Loucy (cell line): ENCODE results near the gene RPL9.

Source experiments
- EZH2phosphoT487 ChIP-seq: fragments of 200-600 bp; IDR thresholded peaks from 2 replicates; pipeline ENCODE4 v1.6.1; 2018; ENCODE audit warnings: antibody characterized with exemption, mild to moderate bottlenecking, moderate library complexity, borderline replicate concordance
- TF ChIP-seq, protein P1 (sequence below): fragments of 200-600 bp; sonication (generic); conservative IDR thresholded peaks from 2 replicates; pipeline ENCODE4 v1.5.1; 2014; ENCODE audit warnings: mild to moderate bottlenecking, antibody characterized with exemption, low read length

DNA sequence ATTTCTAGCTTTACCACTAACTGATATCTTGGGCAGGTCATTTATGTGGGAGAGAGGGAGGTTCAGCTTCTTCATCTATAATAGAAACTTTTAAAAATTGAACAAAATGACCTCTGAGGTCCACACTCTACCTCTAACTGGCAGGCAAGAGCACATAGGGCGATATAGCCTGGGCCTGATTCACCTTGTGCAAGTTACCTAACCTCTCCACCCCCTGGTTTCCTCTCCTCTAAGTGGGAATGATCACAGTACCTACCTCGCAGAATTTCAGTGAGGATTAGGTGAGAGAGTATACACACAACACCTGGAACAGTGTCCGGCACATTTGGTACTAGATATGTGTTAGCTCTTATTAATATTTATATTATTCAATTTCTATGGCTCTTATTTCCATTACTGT lies 36.5 kb downstream of the RPL9 start:
- TF ChIP-seq, protein P1, sequence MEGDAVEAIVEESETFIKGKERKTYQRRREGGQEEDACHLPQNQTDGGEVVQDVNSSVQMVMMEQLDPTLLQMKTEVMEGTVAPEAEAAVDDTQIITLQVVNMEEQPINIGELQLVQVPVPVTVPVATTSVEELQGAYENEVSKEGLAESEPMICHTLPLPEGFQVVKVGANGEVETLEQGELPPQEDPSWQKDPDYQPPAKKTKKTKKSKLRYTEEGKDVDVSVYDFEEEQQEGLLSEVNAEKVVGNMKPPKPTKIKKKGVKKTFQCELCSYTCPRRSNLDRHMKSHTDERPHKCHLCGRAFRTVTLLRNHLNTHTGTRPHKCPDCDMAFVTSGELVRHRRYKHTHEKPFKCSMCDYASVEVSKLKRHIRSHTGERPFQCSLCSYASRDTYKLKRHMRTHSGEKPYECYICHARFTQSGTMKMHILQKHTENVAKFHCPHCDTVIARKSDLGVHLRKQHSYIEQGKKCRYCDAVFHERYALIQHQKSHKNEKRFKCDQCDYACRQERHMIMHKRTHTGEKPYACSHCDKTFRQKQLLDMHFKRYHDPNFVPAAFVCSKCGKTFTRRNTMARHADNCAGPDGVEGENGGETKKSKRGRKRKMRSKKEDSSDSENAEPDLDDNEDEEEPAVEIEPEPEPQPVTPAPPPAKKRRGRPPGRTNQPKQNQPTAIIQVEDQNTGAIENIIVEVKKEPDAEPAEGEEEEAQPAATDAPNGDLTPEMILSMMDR: no peak
- no peak for TF ChIP-seq EZH2phosphoT487
